Measurements from ENCODE around the gene PRPF8.
A peak's percentile ranks its signal among the peaks of the same experiment; 100 is the strongest.

Gene PRPF8

DNA sequence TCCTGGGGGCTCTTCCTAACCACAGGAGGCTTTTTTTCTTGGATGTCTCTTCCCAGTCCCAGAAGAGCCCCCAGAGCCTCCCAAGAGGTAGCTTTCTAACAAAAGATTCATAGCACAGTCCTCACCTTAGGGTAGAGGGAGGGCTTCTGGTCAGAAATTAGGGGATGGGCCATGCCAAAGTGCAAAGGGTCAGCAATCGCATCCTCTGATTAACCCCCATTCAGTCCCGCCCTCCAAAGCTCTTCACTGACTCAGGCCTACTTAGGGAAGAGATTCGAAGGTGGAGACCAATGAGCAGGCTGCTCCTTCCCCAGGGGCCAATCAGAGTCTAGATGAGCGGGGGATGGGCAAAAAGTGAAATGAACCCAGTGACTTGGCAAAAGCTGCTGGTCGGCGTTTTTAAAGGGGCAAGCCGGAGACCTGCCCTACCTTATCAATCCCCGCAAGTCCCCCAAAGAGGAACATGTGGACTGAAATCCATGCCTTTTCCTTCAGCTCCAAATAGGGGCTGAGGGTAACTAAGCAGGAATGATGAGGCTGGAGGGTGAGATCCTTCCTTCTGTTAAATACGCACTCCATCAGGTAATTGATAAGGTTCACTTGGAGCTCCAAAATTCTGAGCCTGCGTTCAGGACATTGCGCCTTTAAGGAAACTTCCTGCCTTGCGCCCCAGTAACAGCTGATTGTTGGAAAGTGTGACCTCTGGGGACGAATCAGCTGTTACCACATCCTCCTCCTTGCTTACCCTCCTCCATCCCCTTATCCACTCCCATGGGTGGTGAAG lies 32.4 kb upstream of the PRPF8 start:
- DNase-seq (ENCODE audit: low read depth in 1 of 2, low spot score in 1 of 2), result peak; percentile 69 to 89
- TF ChIP-seq, protein P1, sequence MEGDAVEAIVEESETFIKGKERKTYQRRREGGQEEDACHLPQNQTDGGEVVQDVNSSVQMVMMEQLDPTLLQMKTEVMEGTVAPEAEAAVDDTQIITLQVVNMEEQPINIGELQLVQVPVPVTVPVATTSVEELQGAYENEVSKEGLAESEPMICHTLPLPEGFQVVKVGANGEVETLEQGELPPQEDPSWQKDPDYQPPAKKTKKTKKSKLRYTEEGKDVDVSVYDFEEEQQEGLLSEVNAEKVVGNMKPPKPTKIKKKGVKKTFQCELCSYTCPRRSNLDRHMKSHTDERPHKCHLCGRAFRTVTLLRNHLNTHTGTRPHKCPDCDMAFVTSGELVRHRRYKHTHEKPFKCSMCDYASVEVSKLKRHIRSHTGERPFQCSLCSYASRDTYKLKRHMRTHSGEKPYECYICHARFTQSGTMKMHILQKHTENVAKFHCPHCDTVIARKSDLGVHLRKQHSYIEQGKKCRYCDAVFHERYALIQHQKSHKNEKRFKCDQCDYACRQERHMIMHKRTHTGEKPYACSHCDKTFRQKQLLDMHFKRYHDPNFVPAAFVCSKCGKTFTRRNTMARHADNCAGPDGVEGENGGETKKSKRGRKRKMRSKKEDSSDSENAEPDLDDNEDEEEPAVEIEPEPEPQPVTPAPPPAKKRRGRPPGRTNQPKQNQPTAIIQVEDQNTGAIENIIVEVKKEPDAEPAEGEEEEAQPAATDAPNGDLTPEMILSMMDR (IDR thresholded peaks at IDR 0.05; ENCODE audit: insufficient read depth, low read length), result no peak

DNA sequence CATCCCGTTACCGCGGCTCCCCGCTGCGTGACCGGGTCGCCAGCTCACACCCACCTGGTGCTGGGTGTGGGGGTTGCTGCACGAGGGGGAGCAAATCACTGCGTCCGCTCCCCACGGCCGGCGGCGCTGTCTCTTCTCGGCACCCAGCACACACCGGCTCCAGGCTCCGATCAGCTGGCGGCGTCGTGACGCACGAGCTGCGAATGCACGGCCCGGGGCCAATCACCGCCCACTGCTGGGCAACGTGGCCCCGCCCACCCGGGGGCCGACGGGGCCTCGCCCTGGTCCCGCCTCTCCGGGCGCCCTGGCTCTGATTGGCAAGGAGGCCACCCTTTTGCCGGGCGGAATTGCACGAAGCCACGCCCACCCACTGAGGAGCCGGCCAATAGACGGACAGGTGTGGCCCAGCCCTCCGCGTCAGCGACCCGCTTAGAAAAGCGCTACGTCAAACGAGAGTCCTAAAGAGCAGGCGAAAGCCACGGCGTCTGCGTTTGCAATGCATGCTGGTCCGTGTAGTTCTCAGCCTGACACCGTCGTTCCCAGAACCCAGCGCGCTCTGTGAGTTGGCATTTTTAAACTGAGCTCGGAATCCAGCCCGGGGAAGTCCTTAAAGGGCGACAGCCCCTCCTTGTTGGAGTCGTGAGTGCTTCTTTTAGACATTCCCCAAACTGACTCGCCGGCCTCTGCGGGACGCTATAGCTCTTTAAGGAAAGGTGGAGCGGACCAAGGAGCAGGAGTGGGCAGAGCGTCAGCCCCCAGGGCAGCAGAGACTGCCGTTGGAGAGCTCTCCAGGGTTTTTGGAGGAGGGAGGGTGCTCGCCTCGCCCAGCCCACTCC lies 31.6 kb upstream of the PRPF8 start:
- no peaks in the 10 kb centered on the region for H3K27me3 ChIP-seq (ENCODE audit: insufficient read depth, poor library complexity, severe bottlenecking)
- H3K4me3 ChIP-seq (replicated peaks; ENCODE audit: insufficient read depth, low read length), result peak overlapping the region; percentile 78
- TF ChIP-seq, protein P2, sequence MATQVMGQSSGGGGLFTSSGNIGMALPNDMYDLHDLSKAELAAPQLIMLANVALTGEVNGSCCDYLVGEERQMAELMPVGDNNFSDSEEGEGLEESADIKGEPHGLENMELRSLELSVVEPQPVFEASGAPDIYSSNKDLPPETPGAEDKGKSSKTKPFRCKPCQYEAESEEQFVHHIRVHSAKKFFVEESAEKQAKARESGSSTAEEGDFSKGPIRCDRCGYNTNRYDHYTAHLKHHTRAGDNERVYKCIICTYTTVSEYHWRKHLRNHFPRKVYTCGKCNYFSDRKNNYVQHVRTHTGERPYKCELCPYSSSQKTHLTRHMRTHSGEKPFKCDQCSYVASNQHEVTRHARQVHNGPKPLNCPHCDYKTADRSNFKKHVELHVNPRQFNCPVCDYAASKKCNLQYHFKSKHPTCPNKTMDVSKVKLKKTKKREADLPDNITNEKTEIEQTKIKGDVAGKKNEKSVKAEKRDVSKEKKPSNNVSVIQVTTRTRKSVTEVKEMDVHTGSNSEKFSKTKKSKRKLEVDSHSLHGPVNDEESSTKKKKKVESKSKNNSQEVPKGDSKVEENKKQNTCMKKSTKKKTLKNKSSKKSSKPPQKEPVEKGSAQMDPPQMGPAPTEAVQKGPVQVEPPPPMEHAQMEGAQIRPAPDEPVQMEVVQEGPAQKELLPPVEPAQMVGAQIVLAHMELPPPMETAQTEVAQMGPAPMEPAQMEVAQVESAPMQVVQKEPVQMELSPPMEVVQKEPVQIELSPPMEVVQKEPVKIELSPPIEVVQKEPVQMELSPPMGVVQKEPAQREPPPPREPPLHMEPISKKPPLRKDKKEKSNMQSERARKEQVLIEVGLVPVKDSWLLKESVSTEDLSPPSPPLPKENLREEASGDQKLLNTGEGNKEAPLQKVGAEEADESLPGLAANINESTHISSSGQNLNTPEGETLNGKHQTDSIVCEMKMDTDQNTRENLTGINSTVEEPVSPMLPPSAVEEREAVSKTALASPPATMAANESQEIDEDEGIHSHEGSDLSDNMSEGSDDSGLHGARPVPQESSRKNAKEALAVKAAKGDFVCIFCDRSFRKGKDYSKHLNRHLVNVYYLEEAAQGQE (IDR thresholded peaks at IDR 0.05; ENCODE audit: insufficient replicate concordance, low read depth), result no peak
- TF ChIP-seq POLR2AphosphoS5 (IDR thresholded peaks at IDR 0.05; ENCODE audit: low read depth), result no peak
- TF ChIP-seq GABPA (IDR thresholded peaks at IDR 0.05; ENCODE audit: low read depth), result no peak
- TF ChIP-seq, protein P1 (IDR thresholded peaks at IDR 0.05; ENCODE audit: insufficient read depth, low read length), result no peak
- no peak for TF ChIP-seq SPI1 (IDR thresholded peaks at IDR 0.05; ENCODE audit: borderline replicate concordance, low read depth)
- peak; percentile 93 to 98 for DNase-seq (ENCODE audit: low read depth in 1 of 2, low spot score in 1 of 2)
- H3K27ac ChIP-seq (replicated peaks), result peak overlapping the region; percentile 91

More for the DNA sequence above, 32.4 kb upstream of the PRPF8 start:
- Histone ChIP-seq H3K4me3 (replicated peaks; ENCODE audit: insufficient read depth, low read length) (peak overlapping the region; percentile 44), H3K27ac (replicated peaks) (peak overlapping the region; percentile 91), H3K27me3 (ENCODE audit: insufficient read depth, poor library complexity, severe bottlenecking) (no peaks in the 10 kb centered on the region)

DNA sequence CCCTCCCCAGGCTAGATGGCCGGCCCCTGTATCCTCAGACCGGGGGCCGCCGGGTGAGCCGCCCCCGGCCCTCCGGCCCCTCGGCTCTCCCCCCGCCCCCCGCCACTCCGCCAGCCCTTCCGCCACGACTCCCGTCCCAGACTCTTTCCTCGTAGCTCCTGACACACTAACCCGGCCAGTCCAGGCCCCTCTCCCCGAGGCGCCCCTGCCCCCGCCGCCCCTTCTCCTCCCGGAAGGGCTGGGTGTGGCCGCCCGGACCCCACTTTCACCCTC lies 31.1 kb upstream of the PRPF8 start:
- Histone ChIP-seq H3K4me3 (replicated peaks; ENCODE audit: insufficient read depth, low read length) (peak overlapping the region; percentile 78), H3K27me3 (ENCODE audit: insufficient read depth, poor library complexity, severe bottlenecking) (no peaks in the 10 kb centered on the region), H3K27ac (replicated peaks) (no peak overlapping the region)
- DNase-seq (ENCODE audit: low read depth in 1 of 2, low spot score in 1 of 2), result no peak
- TF ChIP-seq POLR2AphosphoS5 (IDR thresholded peaks at IDR 0.05; ENCODE audit: low read depth) (no peak), SPI1 (IDR thresholded peaks at IDR 0.05; ENCODE audit: borderline replicate concordance, low read depth) (no peak), GABPA (IDR thresholded peaks at IDR 0.05; ENCODE audit: low read depth) (no peak)
- TF ChIP-seq, protein P1 (IDR thresholded peaks at IDR 0.05; ENCODE audit: insufficient read depth, low read length), result no peak
- TF ChIP-seq, protein P2 (IDR thresholded peaks at IDR 0.05; ENCODE audit: insufficient replicate concordance, low read depth), result no peak
